Stimulated activated CD8-positive, alpha-beta memory T cell treated with anti-CD3 and anti-CD28 coated beads, Interleukin-12 subunit alpha, Interleukin-12 subunit beta, amount 100 ng/mL, for 24 hours (primary cell): ENCODE results near the gene RERE.
"Not testable (repeated sequence)": the region's sequence is repeated elsewhere in the genome, so short reads cannot be mapped to it uniquely, and the experiment has no call there.

Experiments used
- DNase-seq: peaks from one replicate; pipeline ENCODE4 v3.0.0-alpha.2; 2020; ENCODE audit errors: extremely low read depth

RERE gene

DNA sequence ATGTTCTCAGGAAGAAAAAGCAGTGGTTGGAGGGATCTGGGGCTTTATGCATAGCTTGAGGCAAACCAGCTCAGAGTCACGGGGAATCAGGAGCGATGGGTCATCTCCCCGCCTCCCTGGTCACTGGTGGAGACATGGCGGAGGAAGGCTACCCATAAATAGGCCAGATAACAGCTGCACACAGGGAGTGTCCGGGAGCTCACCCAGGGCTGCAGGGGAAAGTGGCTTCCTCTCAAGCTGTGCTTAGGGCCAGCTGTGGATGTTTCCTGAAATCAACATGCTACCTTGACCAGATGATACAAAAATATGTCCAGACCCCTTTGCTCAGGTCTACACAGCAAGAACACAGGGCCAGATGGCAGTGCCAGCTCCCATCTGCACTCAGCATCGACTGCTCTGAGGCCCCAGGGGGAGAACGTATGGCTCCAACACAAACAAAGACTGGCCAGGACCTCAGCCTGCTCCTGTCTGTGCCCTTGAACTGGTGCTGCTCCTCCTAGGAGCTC, 27.1 kb upstream of the RERE start:
- DNase-seq = no peak

GRCh38 chr1:8841395-8841794, 24.0 kb upstream of the RERE start:
- DNase-seq = no peak

DNA sequence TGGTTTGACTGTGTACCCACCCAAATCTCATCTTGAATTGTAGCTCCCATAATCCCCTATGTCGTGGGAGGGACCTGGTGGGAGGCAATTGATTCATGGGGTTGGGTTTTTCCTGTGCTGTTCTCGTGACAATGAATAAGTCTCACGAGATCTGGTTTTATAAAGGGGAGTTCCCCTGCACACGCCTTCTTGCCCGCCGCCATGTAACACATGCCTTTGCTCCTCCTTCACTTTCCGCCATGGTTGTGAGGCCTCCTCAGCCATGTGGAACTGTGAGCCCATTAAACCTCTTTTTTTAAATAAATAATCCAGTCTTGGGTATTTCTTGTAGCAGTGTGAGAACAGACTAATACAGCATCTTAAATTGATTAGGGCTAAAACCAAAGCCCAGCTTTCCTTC, 22.6 kb upstream of the RERE start:
- DNase-seq = no peak

GRCh38 chr1:8835941-8836643, 18.7 kb upstream of the RERE start:
- DNase-seq = no peak

- DNase-seq = no peak
Observed at GRCh38 chr1:8831340-8831739, 13.9 kb upstream of the RERE start.

DNA sequence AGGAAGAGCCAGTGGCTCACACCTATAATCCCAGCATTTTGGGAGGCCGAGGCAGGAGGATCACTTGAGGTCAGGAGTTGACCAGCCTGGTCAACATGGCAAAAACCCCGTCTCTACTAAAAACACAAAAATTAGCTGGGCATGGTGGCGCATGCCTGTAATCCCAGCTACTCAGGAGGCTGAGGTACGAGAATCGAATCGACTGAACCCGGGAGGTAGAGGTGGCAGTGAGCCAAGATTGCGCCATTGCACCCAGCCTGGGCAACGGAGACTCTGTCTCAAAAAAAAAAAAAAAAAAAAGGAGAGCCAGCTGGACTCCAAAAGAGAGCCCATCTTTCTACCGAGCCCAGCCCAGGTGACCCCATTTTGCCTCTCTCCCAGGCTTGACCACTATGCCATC, 13.3 kb upstream of the RERE start:
- DNase-seq = not testable (repeated sequence)

- no peak for DNase-seq
Observed at GRCh38 chr1:8825985-8826481, 8.6 kb upstream of the RERE start.

DNA sequence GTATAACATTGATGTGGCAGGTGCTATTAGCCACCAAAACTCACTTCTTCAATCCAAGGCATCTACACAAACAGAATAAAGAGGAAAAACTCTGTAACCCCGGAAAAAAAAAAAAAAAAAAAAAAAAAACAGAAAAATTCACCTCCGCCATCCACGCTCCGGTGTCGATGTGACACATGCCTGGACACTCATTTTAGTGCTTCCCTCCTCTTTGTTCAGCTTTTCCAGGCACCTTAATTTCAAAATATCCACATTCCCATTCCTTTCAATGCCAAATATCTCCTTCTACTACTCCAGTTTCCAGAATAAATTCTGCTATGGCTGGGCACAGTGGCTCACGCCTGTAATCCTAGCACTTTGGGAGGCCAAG, 5.8 kb upstream of the RERE start:
- DNase-seq = no peak

DNA sequence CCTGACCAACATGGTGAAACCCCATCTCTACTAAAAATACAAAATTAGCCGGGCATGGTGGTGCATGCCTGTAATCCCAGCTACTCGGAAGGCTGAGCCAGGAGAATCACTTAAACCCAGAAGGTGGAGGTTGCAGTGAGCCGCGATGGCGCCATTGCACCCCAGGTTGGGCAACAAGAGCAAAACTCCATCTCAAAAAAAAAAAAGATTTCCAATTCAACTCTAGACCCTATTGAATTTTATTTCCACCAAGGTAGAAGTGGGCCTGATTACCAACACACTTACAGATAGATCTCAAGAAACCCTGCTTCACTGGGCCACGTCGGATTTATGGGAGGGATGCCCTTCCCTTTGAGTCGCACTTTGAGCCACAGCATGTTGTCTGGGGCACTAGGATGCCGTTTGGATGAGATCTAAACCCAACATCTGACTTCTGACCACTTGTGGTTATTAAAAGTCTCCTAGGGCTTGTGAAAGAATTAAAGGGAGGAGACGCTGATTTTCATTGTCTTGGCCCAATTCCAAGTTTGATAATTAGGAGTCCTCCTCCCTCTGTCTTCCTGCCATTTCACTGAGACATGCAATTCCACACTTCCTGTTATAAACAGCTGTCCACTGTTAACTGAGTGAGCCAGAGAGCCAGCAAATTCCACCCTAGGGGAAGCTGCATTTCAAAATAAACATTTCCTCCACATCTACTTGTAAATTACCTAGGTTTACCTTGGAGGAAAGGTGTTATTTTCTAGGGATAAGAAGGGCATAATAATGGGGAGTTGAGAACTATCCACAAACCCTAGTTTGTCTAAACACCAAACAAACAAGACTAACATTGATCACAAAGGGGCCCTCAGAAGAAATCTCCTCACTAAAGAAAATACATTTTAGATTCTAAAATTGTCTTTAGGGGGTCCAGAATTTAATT, 5.2 kb upstream of the RERE start:
- DNase-seq = no peak

GRCh38 chr1:8821084-8821483, 3.6 kb upstream of the RERE start:
- no peak for DNase-seq

GRCh38 chr1:8818789-8819188, 1.3 kb upstream of the RERE start:
- DNase-seq = not testable (repeated sequence)

DNA sequence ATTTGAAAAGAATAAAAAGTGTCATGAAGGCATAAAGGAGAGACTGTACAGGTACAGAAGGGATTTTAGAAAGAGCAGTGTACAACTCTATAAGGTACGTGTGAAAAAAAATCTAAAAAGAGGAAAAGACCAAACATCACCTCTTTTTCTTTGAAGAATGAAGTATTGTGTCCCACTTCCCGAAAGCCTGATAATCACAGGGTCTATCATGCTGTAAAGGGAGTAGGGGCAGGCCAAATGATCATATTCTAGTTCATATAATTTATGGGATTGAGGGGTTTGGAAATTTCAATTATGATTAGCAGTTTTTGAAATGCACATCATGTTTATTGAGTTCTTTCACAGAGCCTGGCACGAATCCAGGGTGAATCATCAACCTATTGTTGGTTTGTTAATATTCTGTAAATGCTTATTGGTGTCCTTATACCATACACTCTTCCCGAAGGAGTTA, 910 bp upstream of the RERE start:
- DNase-seq = no peak

DNA sequence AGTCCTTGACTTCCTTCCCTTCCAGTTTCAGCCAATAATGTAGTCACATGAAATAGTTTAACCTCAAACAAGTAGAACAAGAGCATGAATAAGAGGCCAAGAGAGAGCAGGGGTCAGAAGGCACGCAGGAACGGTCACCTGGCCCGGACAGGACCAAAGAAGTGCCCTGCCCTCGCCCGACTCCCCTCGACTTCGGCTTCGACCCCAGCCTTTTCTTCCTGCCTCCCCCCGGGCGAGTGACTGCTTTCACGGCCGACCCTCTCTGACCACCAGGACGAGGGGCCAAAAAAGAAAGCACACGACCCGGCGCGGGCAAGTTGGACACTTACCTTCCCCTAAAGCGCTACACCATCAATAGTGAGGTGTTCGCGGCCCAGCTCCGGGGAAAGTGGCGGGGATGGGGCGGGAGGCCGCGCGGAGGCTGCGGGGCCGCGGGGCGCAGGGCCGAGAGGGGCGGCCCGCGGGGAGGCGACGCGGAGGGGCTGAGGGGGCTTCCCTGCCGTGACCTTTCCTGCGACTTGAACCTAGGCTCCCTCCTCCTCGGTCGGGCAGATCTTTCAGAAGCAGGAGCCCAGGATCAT, 519 bp downstream of the RERE start:
- no peak for DNase-seq

DNA sequence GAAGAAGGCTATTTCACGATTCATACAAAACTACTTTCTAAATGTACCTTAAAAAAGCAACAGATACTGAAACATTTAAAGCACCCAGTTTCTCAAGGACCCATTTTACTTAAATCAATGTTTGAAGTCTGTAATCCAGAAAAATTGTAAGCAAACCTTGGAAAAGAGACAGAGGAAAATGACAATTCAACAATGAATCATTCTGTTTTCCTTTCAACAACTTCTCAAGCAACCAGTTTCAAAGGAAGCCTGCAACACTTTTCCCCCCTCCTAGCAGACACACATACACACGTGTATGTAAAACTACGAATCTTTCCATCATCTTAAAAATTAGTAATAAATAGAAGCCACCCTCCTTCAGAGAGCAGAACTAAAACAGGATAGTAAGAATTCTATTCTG, 1.2 kb downstream of the RERE start:
- no peak for DNase-seq

- DNase-seq = no peak
Observed at GRCh38 chr1:8815582-8816151, 1.8 kb downstream of the RERE start.

DNA sequence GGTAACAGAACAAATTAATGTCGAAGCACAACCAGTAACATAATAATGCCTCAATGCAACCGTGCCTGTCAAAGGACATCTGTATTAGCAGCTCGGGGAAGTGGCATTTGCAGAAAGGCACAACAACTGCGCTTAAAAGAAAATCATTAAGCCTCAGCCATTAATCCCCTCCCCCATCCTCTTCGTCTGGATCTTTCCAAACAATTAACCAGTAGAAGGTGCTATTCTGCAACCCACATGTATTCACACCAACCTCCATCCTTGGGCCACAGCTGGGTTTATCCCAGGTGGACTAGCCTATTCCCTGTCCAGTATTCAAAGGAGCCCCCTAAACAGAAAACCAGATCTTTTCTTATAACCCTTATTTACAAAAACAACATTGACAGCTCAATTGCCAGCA, 2.6 kb downstream of the RERE start:
- no peak for DNase-seq

DNA sequence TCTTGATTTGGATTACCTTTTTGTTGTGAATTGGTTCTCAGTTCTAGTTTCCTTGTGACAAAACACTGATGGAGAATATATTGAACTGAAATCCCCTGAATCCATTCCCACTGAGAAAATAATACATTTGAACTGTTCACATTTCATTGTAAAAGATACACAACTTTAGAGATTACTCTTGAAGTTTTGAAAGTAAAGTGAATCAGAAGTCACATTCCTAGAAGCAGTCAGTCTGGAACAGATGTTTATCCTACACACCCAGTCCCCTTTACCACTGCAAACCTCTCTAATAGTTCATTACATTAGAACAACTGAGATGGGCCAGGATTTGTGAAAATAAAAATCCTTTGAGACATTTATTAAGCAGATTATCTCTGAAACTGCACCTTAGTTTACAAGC, 3.4 kb downstream of the RERE start:
- no peak for DNase-seq

GRCh38 chr1:8813016-8813763, 4.2 kb downstream of the RERE start:
- no peak for DNase-seq

- no peak for DNase-seq
Observed at GRCh38 chr1:8812081-8812480, 5.4 kb downstream of the RERE start.

GRCh38 chr1:8810987-8811386, 6.5 kb downstream of the RERE start:
- DNase-seq = no peak

DNA sequence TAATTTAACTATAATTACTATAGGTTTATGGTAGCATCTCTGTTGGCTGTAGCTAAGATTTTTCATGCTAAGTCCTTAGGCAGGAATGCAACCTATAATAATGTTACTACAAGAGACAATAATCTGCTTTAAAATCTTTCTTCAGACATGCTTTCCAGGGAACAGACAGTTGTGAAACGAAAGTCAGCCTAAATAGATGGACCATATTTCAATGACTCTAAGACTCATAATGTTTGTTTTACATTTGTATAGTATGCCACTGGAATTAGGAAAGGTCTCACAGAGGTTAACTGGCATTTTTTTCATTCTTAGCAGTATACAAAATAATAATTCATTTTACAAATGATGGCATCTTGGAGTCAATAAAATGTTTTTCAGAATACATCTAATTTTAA, 8.1 kb downstream of the RERE start:
- DNase-seq = no peak
